ENCODE data around the gene SCD5. TPM values are rescaled to one million over a fixed set of nuclear protein-coding genes. Genes with fewer than 3 reads are reported as not detected.

The SCD5 gene
- total RNA-seq (100 to 1,000 TPM in 8 of 9 donors, 10 to 100 TPM in 1; 85.9 to 585 (median 384) TPM), polyA plus RNA-seq (100 to 1,000 TPM in 1 of 3 donors, 10 to 100 TPM in 2; 88.1 to 164 (median 96.2) TPM)
- long read RNA-seq, donor 1, transcript SCD5-202 (5 exons, 3,101 nt) = major isoform, 22 of 123 reads
- long read RNA-seq, donor 1, partial matches to known transcripts = 101 of 123 reads
- long read RNA-seq, donor 1, other reads (novel, unspliced or antisense) = 0 of 123 reads
- long read RNA-seq, donor 2, transcript SCD5-202 (5 exons, 3,101 nt) = major isoform, 21 of 21 reads
- long read RNA-seq, donor 2, partial matches to known transcripts = 0 of 21 reads
- long read RNA-seq, donor 2, other reads (novel, unspliced or antisense) = 0 of 21 reads
- long read RNA-seq, donor 3, transcript SCD5-202 (5 exons, 3,101 nt) = major isoform, 24 of 24 reads
- long read RNA-seq, donor 3, partial matches to known transcripts = 0 of 24 reads
- long read RNA-seq, donor 3, other reads (novel, unspliced or antisense) = 0 of 24 reads
- long read RNA-seq, donor 4, transcript SCD5-202 (5 exons, 3,101 nt) = major isoform, 30 of 60 reads
- long read RNA-seq, donor 4, partial matches to known transcripts = 7 of 60 reads
- long read RNA-seq, donor 4, other reads (novel, unspliced or antisense) = 22 of 60 reads
- long read RNA-seq, donor 5, transcript SCD5-202 (5 exons, 3,101 nt) = major isoform, 427 of 474 reads
- long read RNA-seq, donor 5, partial matches to known transcripts = 35 of 474 reads
- long read RNA-seq, donor 5, other reads (novel, unspliced or antisense) = 10 of 474 reads
- long read RNA-seq, donor 6, transcript SCD5-202 (5 exons, 3,101 nt) = major isoform, 25 of 50 reads
- long read RNA-seq, donor 6, partial matches to known transcripts = 3 of 50 reads
- long read RNA-seq, donor 6, other reads (novel, unspliced or antisense) = 22 of 50 reads
- long read RNA-seq, donor 7, partial matches to known transcripts = 6 of 10 reads
- long read RNA-seq, donor 7, other reads (novel, unspliced or antisense) = 0 of 10 reads
- long read RNA-seq, donor 8, transcript SCD5-202 (5 exons, 3,101 nt) = major isoform, 24 of 24 reads
- long read RNA-seq, donor 8, partial matches to known transcripts = 0 of 24 reads
- long read RNA-seq, donor 8, other reads (novel, unspliced or antisense) = 0 of 24 reads
- long read RNA-seq, donor 9, transcript SCD5-202 (5 exons, 3,101 nt) = major isoform, 29 of 29 reads
- long read RNA-seq, donor 9, partial matches to known transcripts = 0 of 29 reads
- long read RNA-seq, donor 9, other reads (novel, unspliced or antisense) = 0 of 29 reads
- long read RNA-seq, donor 10, transcript SCD5-202 (5 exons, 3,101 nt) = major isoform, 13 of 18 reads
- long read RNA-seq, donor 10, partial matches to known transcripts = 5 of 18 reads
- long read RNA-seq, donor 10, other reads (novel, unspliced or antisense) = 0 of 18 reads

- Histone ChIP-seq H3K36me3 (replicated peaks in 1 of 2) (no peaks in the 10 kb centered on the region), H3K27ac (peak within 1 kb of the TSS in 3 of 5 donors; percentile 77 to 84 (median 78)), H3K4me1 (replicated peaks in 1 of 2) (peaks cover 16 to 27% of the 10 kb centered on the region in 2 donors), H3K9me3 (replicated peaks in 1 of 3) (no peaks in the 10 kb centered on the region), H3K4me3 (peak within 1 kb of the TSS; percentile 36 to 92 (median 76)), H3K27me3 (no peaks in the 10 kb centered on the region)
- 0 to 1% (median 1%) methylated on average over 10 to 94 of the region's 94 CpGs for WGBS, 4 donors
- peak in 1 of 2 donors; percentile 71 for TF ChIP-seq POLR2A (IDR thresholded peaks at IDR 0.05)
- TF ChIP-seq CTCF (IDR thresholded peaks at IDR 0.05) = no peak
- intact Hi-C loops (cut with DNase I) = no loop called here
- DNase-seq = peak; percentile 69 to 81 (median 77)
These were observed at the start of gene SCD5 for GRCh38 chr4:82798168-82799005. SCD5 (minus strand) TSS chr4:82798796; CDS start chr4:82798537, 259 bp downstream.

- intact Hi-C loops (cut with DNase I) = no loop called here
These were observed 44.0 kb upstream of the SCD5 start for GRCh38 chr4:82842593-82842992.

GRCh38 chr4:82839624-82840023 lies 41.0 kb upstream of the SCD5 start:
- Histone ChIP-seq H3K36me3 (replicated peaks in 1 of 2) (peaks cover 0 to 85% of the 10 kb centered on the region in 2 donors), H3K27ac (no peak overlapping the region), H3K9me3 (replicated peaks in 1 of 3) (no peaks in the 10 kb centered on the region), H3K27me3 (no peaks in the 10 kb centered on the region), H3K4me3 (no peak overlapping the region), H3K4me1 (replicated peaks in 1 of 2) (peaks cover 0 to 5% of the 10 kb centered on the region in 2 donors)
- no peak for DNase-seq
- 40 to 48% (median 46%) methylated on average over 1 of the region's 1 CpG for WGBS, 4 donors
- TF ChIP-seq POLR2A (IDR thresholded peaks at IDR 0.05) (no peak), CTCF (IDR thresholded peaks at IDR 0.05) (no peak)
- intact Hi-C loops (cut with DNase I) = no loop called here

More at GRCh38 chr4:82842593-82842992, 44.0 kb upstream of the SCD5 start:
- DNase-seq = no peak
- peaks cover 0 to 5% of the 10 kb centered on the region in 2 donors for H3K4me1 ChIP-seq (replicated peaks in 1 of 2)
- no peak overlapping the region for H3K4me3 ChIP-seq
- no peaks in the 10 kb centered on the region for H3K27me3 ChIP-seq
- TF ChIP-seq CTCF (IDR thresholded peaks at IDR 0.05) (peak in 2 of 6 experiments; percentile 21 to 25), POLR2A (IDR thresholded peaks at IDR 0.05) (no peak)
- H3K9me3 ChIP-seq (replicated peaks in 1 of 3) = no peaks in the 10 kb centered on the region
- peaks cover 0 to 90% of the 10 kb centered on the region in 2 donors for H3K36me3 ChIP-seq (replicated peaks in 1 of 2)
- no peak overlapping the region for H3K27ac ChIP-seq
